ENCODE data around the gene NBPF1. TPM values are rescaled to one million over a fixed set of nuclear protein-coding genes. Genes with fewer than 3 reads are reported as not detected.
A peak's percentile ranks its signal among the peaks of the same experiment; 100 is the strongest.
"Not testable (repeated sequence)": the region's sequence is repeated elsewhere in the genome, so short reads cannot be mapped to it uniquely, and the experiment has no call there.

Gene NBPF1
- total and polyA plus RNA-seq, 2 donors (not counting 3 experiments of a cell fraction or from before 2014, with no cell fraction given) = 23.0 to 58.4 TPM

DNA sequence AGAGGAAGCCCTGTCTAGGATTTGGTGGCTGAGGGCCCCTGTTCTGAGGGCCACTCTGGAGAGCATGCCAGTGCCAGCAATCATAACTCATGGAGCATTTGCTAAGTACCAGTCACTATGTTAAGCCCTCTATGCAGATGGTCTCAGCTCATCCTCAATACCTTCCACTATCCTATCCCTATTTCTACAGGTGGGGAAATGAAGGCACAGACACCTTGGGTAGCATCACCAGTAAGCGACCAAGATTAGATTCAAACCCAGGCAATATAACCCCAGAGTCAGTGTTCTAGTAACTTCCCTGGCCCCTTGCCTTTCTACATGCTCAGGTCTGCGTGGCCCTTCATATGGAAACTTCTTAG is 7.9 kb upstream of the NBPF1 start:
- Histone ChIP-seq H3K27me3 (ENCODE audit: control insufficient read depth in 2 of 2, insufficient read depth in 2 of 2, low read length in 2 of 2) (no peaks in the 10 kb centered on the region), H2AFZ (ENCODE audit: low read depth, low read length) (no peak overlapping the region), H4K20me1 (replicated peaks; ENCODE audit: control insufficient read depth, extremely low read depth, insufficient read depth, low read length) (no peaks in the 10 kb centered on the region), H3K79me2 (ENCODE audit: control insufficient read depth, insufficient read depth, low read length) (no peaks in the 10 kb centered on the region), H3K27ac (ENCODE audit: insufficient read depth, low read depth, low read length) (no peak overlapping the region), H3K4me1 (ENCODE audit: control insufficient read depth, extremely low read depth, insufficient read depth, low read length) (no peaks in the 10 kb centered on the region), H3K4me3 (replicated peaks in 1 of 3; ENCODE audit: insufficient read depth in 1 of 3, low read depth in 1 of 3, low read length in 3 of 3) (no peak overlapping the region), H3K4me2 (ENCODE audit: insufficient read depth, low read length) (no peak overlapping the region), H3K9ac (replicated peaks; ENCODE audit: extremely low read depth, insufficient read depth, low read length) (no peak overlapping the region), H3K36me3 (ENCODE audit: control insufficient read depth in 2 of 2, extremely low read depth in 1 of 2, insufficient read depth in 2 of 2, low read length in 2 of 2) (peaks cover 2 to 34% of the 10 kb centered on the region in 2 experiments), H3K9me1 (replicated peaks; ENCODE audit: control insufficient read depth, extremely low read depth, insufficient read depth, low read length) (no peaks in the 10 kb centered on the region), H3K9me3 (replicated peaks; ENCODE audit: control insufficient read depth, insufficient read depth, low read length) (no peaks in the 10 kb centered on the region)
- FAIRE-seq (no peak), DNase-seq (ENCODE audit: low read depth, low spot score) (no peak)
- no TSS peak for BruUV-seq (replicated peaks)
- intact Hi-C loops (cut with micrococcal nuclease) = loop anchor here (1.0 to 2.0 kb wide), 4 partner anchors 9 to 425 kb away; no protein-coding TSS in a partner anchor
- dilution Hi-C loops (cut with MboI; ENCODE audit: extremely low pct_ligation_motif_present, low sequenced_read_pairs) = no loop called here
- ChIA-PET POLR2A (interaction anchor here (0.7 kb wide), 2 partner anchors 268 to 1442 kb away, joined by 5 read pairs; no protein-coding TSS in a partner anchor), CTCF (interaction anchor here (0.7 to 3.4 kb wide), 43 partner anchors 9 to 548 kb away, joined by 3 to 69 read pairs (median 6); partner anchors contain the start of genes CROCC and NECAP2)
- TF ChIP-seq, protein P1, sequence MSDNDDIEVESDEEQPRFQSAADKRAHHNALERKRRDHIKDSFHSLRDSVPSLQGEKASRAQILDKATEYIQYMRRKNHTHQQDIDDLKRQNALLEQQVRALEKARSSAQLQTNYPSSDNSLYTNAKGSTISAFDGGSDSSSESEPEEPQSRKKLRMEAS (IDR thresholded peaks at IDR 0.05; ENCODE audit: insufficient read depth, insufficient read length) = no peak
- no peak for TF ChIP-seq MYC (IDR thresholded peaks at IDR 0.05; ENCODE audit: low read depth, low read length)
- peak; percentile 31 for TF ChIP-seq POLR2A (IDR thresholded peaks at IDR 0.05; ENCODE audit: low read depth, low read length)
- no peak for TF ChIP-seq GATA2 (IDR thresholded peaks at IDR 0.05; ENCODE audit: insufficient read depth, insufficient read length, low read depth, low read length)

DNA sequence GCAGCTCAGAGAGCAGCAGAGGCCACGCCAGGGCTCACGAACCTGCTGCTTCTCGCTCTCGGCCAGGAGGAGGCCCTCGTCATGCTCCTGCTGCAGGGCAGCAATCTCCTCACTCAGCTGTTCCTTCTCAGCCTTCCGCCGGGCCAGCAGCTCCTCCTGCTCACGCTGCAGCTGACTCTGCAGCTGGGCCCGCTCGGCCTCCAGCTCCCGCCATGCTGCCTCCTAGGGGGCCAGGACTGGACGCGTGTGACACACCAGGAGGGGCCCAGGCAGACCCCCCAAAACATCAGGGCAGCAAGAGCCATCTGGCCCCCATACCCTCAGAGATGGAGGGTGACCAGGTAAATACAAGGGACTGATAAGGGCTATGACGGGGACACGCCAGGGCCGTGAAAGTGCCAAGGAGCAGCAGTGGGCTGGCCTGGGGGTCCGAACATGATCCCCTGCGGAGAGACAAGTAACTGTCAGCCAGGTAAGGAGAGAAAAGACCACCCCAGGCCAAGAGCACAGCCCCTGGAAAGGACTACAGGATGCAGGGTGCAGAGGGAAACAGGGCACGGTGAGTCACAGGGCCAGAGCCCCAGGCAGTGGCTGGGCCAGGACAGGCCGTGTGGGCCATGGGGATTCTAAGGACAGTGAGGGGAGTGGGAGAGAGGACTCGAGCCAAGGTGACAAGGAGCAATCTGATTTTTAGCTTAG is 6.6 kb upstream of the NBPF1 start:
- H3K9me1 ChIP-seq (replicated peaks; ENCODE audit: control insufficient read depth, extremely low read depth, insufficient read depth, low read length); DNase-seq (ENCODE audit: low read depth, low spot score); H3K79me2 ChIP-seq (ENCODE audit: control insufficient read depth, insufficient read depth, low read length); BruUV-seq (replicated peaks); POLR2A ChIA-PET; H3K27me3 ChIP-seq (ENCODE audit: control insufficient read depth in 2 of 2, insufficient read depth in 2 of 2, low read length in 2 of 2); H3K27ac ChIP-seq (ENCODE audit: insufficient read depth, low read depth, low read length); dilution Hi-C loops (cut with MboI; ENCODE audit: extremely low pct_ligation_motif_present, low sequenced_read_pairs); H3K4me1 ChIP-seq (ENCODE audit: control insufficient read depth, extremely low read depth, insufficient read depth, low read length); FAIRE-seq; H3K9me3 ChIP-seq (replicated peaks; ENCODE audit: control insufficient read depth, insufficient read depth, low read length); H4K20me1 ChIP-seq (replicated peaks; ENCODE audit: control insufficient read depth, extremely low read depth, insufficient read depth, low read length); H3K4me3 ChIP-seq (replicated peaks in 1 of 3; ENCODE audit: insufficient read depth in 1 of 3, low read depth in 1 of 3, low read length in 3 of 3); H3K9ac ChIP-seq (replicated peaks; ENCODE audit: extremely low read depth, insufficient read depth, low read length); H2AFZ ChIP-seq (ENCODE audit: low read depth, low read length); H3K4me2 ChIP-seq (ENCODE audit: insufficient read depth, low read length): not testable (repeated sequence)
- intact Hi-C loops (cut with micrococcal nuclease) = loop anchor here (2.0 kb wide), 1 partner anchor 25 kb away; no protein-coding TSS in a partner anchor
- CTCF ChIA-PET = interaction anchor here (0.7 to 3.4 kb wide), 11 partner anchors 8 to 398 kb away, joined by 3 to 51 read pairs (median 10); partner anchors contain the start of gene CROCC
- peaks cover 2 to 25% of the 10 kb centered on the region in 2 experiments for H3K36me3 ChIP-seq (ENCODE audit: control insufficient read depth in 2 of 2, extremely low read depth in 1 of 2, insufficient read depth in 2 of 2, low read length in 2 of 2)
